ENCODE data around the gene SOCS2.

SOCS2 gene

DNA sequence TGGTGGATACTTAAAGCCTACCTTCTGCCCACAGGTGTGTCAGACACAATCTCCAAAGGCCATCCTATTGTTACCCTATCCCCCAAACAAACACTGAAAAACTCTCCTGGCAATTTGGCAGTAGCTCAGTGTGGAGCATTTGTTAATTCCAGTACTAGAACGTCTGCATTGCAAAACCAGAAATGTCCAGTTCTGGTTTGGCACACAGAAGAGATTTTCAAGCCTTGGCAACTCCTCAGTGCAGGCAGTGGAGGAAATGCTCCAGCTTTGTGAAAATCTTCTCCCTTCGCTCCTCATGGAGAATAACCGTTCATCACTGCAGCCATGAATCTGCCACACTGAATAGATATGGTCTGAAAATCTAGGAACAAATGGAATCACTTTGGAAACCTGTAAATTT is 5.3 kb upstream of the SOCS2 start:
- TF ChIP-seq, protein P1, sequence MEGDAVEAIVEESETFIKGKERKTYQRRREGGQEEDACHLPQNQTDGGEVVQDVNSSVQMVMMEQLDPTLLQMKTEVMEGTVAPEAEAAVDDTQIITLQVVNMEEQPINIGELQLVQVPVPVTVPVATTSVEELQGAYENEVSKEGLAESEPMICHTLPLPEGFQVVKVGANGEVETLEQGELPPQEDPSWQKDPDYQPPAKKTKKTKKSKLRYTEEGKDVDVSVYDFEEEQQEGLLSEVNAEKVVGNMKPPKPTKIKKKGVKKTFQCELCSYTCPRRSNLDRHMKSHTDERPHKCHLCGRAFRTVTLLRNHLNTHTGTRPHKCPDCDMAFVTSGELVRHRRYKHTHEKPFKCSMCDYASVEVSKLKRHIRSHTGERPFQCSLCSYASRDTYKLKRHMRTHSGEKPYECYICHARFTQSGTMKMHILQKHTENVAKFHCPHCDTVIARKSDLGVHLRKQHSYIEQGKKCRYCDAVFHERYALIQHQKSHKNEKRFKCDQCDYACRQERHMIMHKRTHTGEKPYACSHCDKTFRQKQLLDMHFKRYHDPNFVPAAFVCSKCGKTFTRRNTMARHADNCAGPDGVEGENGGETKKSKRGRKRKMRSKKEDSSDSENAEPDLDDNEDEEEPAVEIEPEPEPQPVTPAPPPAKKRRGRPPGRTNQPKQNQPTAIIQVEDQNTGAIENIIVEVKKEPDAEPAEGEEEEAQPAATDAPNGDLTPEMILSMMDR (IDR thresholded peaks at IDR 0.05; ENCODE audit: extremely low read depth, insufficient read depth, missing control alignments), result no peak
- in situ Hi-C loops (cut with MboI; ENCODE audit: low pct_unique_long_range_greater_than_20kb, low sequenced_read_pairs, unreplicated experiment), result no loop called here
- no peak for DNase-seq (ENCODE audit: low spot score)

DNA sequence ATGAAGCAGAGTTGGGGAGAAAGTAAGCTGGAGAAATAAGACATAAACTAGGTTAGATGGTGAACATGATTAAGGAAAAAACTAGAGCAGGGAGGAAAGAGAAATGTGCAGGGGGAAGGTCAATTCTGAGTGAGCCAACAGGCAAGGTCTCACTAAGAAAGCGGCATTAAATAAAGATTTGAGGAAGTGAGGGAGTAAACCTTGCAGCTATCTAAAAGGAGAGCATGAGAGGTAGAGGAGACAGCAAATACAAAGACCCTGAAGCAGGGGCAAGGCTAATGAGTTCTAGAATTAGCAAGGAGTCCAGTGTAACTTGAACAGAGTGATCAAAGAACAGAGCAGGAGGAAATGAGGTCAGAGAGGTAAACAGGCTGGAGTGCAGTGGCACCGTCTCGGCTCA is 4.4 kb upstream of the SOCS2 start:
- no peak for DNase-seq (ENCODE audit: low spot score)
- in situ Hi-C loops (cut with MboI; ENCODE audit: low pct_unique_long_range_greater_than_20kb, low sequenced_read_pairs, unreplicated experiment), result no loop called here
- TF ChIP-seq, protein P1 (IDR thresholded peaks at IDR 0.05; ENCODE audit: extremely low read depth, insufficient read depth, missing control alignments), result no peak

DNA sequence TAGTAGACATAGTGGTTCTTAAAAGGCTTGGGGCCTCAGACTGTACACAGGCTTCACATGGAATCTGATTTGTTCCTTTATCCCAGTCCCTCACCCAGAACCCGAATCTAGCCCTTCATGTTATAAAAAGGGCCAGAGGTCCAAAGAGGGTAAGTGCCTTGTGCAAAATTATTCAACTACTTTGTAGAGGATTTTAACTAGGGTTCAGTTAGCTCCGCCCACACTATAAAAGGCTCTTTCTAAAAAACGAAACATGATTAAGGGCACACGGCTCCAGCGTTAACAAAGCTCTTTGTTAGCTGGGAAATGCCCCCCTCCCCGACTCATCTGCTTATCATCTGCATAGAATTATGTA is 3.2 kb upstream of the SOCS2 start:
- no peak for DNase-seq (ENCODE audit: low spot score)
- in situ Hi-C loops (cut with MboI; ENCODE audit: low pct_unique_long_range_greater_than_20kb, low sequenced_read_pairs, unreplicated experiment), result no loop called here
- TF ChIP-seq, protein P1 (IDR thresholded peaks at IDR 0.05; ENCODE audit: extremely low read depth, insufficient read depth, missing control alignments), result no peak

DNA sequence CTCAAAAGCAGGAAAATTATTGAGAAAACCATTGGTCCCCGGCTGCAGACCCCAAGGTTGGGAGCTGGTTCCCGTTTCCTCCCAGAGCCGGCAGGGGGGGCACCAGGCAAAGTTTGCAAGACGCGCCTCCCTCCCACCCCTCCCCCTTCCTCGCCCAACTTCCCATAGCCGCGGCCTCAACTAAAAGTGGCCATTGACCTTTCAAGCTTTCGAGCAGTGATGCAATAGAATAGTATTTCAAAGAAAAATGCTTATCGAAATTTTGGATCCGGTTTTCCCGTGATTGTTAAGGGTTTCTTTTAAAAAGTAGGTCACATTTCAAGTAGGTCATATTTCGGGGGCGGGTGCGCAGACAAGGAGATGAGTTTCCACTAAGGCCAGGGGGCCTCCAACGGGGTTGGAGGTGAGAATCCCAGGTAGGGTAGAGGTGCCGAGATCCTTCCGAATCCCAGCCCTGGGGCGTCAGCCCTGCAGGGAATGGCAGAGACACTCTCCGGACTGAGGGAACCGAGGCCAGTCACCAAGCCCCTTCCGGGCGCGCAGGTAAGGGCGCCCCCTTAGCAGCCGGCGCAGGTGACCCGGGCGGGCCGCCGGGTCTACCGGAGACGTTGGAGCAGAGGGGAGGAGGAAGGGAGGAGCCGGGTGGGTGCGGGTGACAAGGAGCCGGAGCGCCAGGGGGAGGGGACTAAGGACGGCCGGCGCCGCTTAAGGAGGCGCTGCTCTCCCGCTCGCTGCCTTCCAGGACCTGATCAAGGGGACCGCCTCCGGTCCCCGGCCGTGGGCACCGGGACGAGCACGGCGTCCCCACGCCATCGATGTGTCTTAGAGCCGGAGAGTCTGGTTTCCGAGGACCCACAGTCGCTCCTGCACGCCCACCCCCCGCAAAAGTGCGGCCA is 2.6 kb upstream of the SOCS2 start:
- TF ChIP-seq, protein P1 (IDR thresholded peaks at IDR 0.05; ENCODE audit: extremely low read depth, insufficient read depth, missing control alignments), result peak; percentile 79
- DNase-seq (ENCODE audit: low spot score), result peak; percentile 86
- in situ Hi-C loops (cut with MboI; ENCODE audit: low pct_unique_long_range_greater_than_20kb, low sequenced_read_pairs, unreplicated experiment), result no loop called here

DNA sequence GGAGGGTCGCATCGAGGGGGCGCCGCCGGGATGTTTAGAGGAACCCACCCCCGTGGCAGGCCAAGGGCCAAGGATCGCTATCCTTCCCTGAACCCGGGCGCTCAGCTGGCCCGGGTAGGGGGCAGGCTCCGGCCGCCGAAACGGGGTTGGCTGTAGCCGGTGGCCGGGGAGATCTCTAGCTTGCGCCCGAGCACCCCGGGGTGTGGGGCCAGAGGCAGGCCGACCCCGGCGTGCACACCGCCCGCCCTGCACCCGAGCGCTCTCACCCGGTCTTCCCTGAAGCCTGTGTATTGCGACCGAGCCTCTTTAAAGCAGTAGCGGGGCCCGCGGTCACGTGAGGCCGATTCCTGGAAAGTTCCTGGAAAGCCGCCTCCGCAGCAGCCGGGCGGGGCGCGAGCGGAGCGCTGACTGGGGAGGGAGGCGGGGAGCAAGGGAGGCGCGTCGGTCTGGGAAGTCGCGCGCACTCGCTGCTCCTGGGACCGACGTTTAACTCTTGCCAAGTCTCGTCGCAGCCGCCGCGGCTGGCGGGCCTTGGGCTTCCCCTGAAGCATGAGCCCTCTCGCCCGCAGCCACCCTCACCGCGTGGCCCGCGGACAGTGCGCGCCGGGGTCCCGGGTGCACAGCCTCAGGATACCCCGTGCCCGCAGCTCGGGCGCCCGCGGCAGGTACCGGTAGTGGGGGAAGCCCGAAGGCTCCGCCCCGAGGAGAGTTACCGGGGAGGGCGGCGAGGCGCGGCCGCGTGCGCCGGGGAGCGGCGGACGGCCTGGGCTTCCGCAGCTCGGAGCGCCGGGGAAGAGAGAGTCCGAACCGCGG is 1.7 kb upstream of the SOCS2 start:
- peak; percentile 88 for DNase-seq (ENCODE audit: low spot score)
- TF ChIP-seq, protein P1 (IDR thresholded peaks at IDR 0.05; ENCODE audit: extremely low read depth, insufficient read depth, missing control alignments), result no peak
- in situ Hi-C loops (cut with MboI; ENCODE audit: low pct_unique_long_range_greater_than_20kb, low sequenced_read_pairs, unreplicated experiment), result no loop called here

- TF ChIP-seq, protein P1 (IDR thresholded peaks at IDR 0.05; ENCODE audit: extremely low read depth, insufficient read depth, missing control alignments), result peak; percentile 57
- DNase-seq (ENCODE audit: low spot score), result peak; percentile 73
- in situ Hi-C loops (cut with MboI; ENCODE audit: low pct_unique_long_range_greater_than_20kb, low sequenced_read_pairs, unreplicated experiment), result no loop called here
These were observed 1.0 kb upstream of the SOCS2 start for GRCh38 chr12:93571365-93571924.
